ES-I3 (cell line): ENCODE measurements around the gene MTHFSD.
A peak's percentile ranks its signal among the peaks of the same experiment; 100 is the strongest.

Source experiments
- H3K36me3 ChIP-seq: 2 replicates; pipeline ENCODE4 v1.6.1; 2013; ENCODE audit warnings: mild to moderate bottlenecking, low read length, control low read depth, moderate library complexity; ENCODE audit not compliant: insufficient read depth
- H3K4me1 ChIP-seq: 2 replicates; pipeline ENCODE4 v1.6.1; 2013; ENCODE audit warnings: mild to moderate bottlenecking, control low read depth, low read length; ENCODE audit not compliant: insufficient read depth
- H3K9ac ChIP-seq: 2 replicates; pipeline ENCODE4 v1.6.1; 2013; ENCODE audit warnings: low read depth, mild to moderate bottlenecking, low read length, moderate library complexity
- H3K9me3 ChIP-seq: 2 replicates; pipeline ENCODE4 v1.6.1; 2013; ENCODE audit warnings: mild to moderate bottlenecking, low read length, moderate library complexity; ENCODE audit not compliant: control insufficient read depth, insufficient read depth

The MTHFSD gene

GRCh38 chr16:86514481-86515376 lies 40.3 kb downstream of the MTHFSD start:
- no peak overlapping the region; the same call in 1 of the 2 replicates for H3K9ac ChIP-seq

DNA sequence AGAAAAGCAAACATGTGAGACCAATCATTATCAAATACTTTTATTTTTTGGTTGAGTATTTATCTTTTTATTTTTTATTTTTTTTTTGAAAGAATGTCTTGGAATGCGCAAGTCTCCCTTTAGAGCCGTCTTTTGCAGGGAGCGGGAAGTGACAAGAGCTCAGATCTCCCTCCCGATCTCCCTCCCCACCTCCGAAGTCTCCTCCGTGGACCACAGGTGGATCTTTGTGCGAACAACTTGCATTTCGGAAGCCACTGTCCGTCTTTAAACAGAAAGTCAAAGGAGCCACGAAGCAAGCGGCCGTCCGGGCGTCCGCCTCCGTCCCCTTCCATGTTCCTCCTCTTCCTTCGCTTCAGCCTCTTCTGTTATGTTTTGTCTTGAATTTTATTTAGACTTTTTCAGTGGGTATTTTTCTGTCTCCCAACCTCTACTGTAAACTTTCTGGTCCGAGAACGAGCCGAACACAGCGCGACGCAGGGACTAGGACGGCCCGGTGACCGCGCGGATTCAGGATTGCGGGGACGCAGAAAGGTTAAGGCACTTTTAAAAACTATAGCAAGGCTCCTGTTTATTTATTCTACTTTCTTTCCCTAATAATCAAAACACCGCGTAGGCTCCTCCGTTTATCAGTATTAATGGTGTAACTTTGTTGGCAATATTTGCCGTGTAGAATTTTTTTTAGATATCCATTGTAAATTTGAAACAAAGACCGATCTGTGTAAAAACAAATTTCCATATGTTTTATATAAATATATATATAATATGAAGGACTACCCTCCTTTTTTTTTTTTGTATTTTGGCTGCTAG lies 41.4 kb downstream of the MTHFSD start:
- H3K4me1 ChIP-seq: no peaks in the 10 kb centered on the region; the same call in 1 of the 2 replicates
- no peaks in the 10 kb centered on the region for H3K9me3 ChIP-seq
- H3K9ac ChIP-seq: no peak overlapping the region
- no peaks in the 10 kb centered on the region for H3K36me3 ChIP-seq

More at GRCh38 chr16:86514481-86515376, 40.3 kb downstream of the MTHFSD start:
- Histone ChIP-seq H3K36me3 (no peaks in the 10 kb centered on the region), H3K9me3 (no peaks in the 10 kb centered on the region), H3K4me1 (no peaks in the 10 kb centered on the region)

DNA sequence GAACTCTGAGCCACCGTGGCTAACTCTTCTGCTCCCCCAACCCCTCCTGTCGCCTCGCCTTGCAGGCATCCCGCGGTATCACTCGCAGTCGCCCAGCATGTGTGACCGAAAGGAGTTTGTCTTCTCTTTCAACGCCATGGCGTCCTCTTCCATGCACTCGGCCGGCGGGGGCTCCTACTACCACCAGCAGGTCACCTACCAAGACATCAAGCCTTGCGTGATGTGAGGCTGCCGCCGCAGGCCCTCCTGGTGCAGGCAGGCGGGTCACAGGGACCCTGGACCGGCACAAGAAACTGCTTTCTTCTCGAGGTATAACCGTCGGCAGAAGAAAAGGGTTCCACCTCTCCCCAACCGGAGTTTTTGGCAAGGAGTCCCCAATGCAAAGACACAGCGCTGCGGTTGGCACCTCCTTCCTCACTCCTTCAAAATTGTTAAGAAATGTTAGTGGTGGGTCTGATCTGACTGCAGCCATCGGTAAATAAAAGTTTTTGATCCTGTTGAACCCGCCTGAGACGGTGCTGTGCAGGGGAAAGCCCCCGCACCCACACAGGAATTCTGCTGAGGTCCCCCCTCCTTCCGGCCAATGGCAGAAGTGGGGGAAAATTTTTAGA lies 42.1 kb downstream of the MTHFSD start:
- H3K9ac ChIP-seq: no peak overlapping the region
- H3K4me1 ChIP-seq: peaks cover under 1% of the 10 kb centered on the region; the same call in 1 of the 2 replicates
- no peaks in the 10 kb centered on the region for H3K36me3 ChIP-seq
- no peaks in the 10 kb centered on the region for H3K9me3 ChIP-seq

- no peaks in the 10 kb centered on the region for H3K36me3 ChIP-seq
Measured at GRCh38 chr16:86512301-86512859, 42.7 kb downstream of the MTHFSD start.

DNA sequence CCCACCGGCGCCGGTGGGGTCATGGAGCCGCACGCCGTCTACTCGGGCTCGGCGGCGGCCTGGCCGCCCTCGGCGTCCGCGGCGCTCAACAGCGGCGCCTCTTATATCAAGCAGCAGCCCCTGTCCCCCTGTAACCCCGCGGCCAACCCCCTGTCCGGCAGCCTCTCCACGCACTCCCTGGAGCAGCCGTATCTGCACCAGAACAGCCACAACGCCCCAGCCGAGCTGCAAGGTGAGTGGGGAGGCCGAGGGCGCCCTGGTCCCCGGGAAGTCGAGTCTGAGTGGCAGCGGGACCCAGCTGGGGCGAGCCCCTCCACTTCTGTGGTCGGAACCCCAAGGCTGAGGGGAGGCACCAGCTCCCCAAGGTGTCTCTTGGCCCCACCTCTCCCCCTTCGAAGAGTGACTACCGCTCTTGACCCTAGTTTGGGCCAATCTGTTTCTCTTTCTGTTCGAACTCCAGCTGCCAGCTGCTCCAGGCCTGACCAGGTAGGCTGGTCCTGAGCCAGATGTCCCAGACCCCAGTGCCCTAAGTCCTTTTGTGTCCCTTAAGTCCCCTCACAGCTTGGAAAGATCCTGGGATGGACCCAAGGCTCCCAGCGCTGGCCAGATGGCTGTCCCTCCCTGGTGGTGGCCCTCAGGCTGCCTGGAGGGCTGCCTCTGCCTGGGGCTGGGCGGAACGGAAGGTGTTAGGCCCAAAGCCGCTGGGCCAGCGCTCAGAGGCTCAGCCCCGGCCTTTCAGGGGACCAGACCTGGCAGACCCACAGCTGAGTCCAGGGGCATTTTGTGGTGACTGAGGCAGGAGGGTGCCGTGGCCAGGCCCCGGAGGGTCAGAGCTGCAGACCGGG lies 43.5 kb downstream of the MTHFSD start:
- Histone ChIP-seq H3K9me3 (no peaks in the 10 kb centered on the region), H3K36me3 (no peaks in the 10 kb centered on the region), H3K9ac (peak overlapping the region; percentile 4; the same call in 1 of the 2 replicates), H3K4me1 (peaks cover 8% of the 10 kb centered on the region; the same call in 1 of the 2 replicates)

More at GRCh38 chr16:86512301-86512859, 42.7 kb downstream of the MTHFSD start:
- H3K9ac ChIP-seq: no peak overlapping the region
- peaks cover 6% of the 10 kb centered on the region; the same call in 1 of the 2 replicates for H3K4me1 ChIP-seq
- H3K9me3 ChIP-seq: no peaks in the 10 kb centered on the region

- no peaks in the 10 kb centered on the region for H3K36me3 ChIP-seq
- peaks cover 8% of the 10 kb centered on the region; the same call in 1 of the 2 replicates for H3K4me1 ChIP-seq
- peak within 1 kb of the TSS; percentile 53 for H3K9ac ChIP-seq
- no peaks in the 10 kb centered on the region for H3K9me3 ChIP-seq
Measured at GRCh38 chr16:86510465-86511261, 44.4 kb downstream of the MTHFSD start, which contains the start of gene FOXF1. TSS of gene FOXF1 (plus strand) at chr16:86510527. CDS start at chr16:86510570, 43 bp downstream.

DNA sequence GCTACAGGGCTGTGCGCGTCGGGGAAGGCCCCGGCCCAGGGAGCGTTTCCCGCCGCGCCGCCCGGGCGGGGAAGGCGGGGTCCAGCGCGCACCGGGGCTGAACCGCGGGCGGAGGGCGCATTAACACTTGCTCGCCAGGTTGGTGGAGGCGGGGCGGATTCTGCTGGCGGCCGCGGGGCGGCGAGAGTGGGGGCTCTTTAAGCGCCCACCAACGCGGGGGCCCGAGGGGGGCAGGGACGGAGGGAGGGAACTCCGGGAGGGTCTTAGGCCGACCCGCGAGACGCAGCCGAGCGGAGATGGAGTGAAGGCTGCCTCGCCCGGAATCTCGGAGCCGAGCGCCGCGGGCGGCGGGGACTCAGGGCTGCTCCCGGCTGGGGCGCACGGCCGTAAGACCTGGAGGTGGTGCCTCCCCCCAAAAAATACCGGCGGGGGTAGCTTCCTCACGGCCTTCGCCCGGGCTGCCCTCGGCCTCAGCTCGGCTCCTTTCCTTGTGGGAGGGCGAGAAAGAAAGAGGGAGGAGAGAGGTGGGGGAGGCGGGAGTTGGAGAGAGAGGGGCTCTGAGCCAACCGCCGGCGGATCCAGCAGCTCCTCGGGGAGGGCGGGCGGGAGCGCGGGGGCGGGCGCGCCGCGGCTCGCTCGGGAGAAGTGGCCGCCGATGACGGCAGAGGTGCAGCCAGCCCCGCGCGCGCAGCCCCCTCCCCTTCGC lies 45.1 kb downstream of the MTHFSD start:
- peak overlapping the region; percentile 53; the same call in 1 of the 2 replicates for H3K9ac ChIP-seq
- H3K9me3 ChIP-seq: no peaks in the 10 kb centered on the region
- peaks cover 11% of the 10 kb centered on the region; the same call in 1 of the 2 replicates for H3K4me1 ChIP-seq
- H3K36me3 ChIP-seq: no peaks in the 10 kb centered on the region

- H3K36me3 ChIP-seq: no peaks in the 10 kb centered on the region
- H3K4me1 ChIP-seq: peaks cover 15% of the 10 kb centered on the region; the same call in 1 of the 2 replicates
- no peaks in the 10 kb centered on the region for H3K9me3 ChIP-seq
- peak overlapping the region; percentile 53; the same call in 1 of the 2 replicates for H3K9ac ChIP-seq
Measured at GRCh38 chr16:86508947-86509758, 45.9 kb downstream of the MTHFSD start.

DNA sequence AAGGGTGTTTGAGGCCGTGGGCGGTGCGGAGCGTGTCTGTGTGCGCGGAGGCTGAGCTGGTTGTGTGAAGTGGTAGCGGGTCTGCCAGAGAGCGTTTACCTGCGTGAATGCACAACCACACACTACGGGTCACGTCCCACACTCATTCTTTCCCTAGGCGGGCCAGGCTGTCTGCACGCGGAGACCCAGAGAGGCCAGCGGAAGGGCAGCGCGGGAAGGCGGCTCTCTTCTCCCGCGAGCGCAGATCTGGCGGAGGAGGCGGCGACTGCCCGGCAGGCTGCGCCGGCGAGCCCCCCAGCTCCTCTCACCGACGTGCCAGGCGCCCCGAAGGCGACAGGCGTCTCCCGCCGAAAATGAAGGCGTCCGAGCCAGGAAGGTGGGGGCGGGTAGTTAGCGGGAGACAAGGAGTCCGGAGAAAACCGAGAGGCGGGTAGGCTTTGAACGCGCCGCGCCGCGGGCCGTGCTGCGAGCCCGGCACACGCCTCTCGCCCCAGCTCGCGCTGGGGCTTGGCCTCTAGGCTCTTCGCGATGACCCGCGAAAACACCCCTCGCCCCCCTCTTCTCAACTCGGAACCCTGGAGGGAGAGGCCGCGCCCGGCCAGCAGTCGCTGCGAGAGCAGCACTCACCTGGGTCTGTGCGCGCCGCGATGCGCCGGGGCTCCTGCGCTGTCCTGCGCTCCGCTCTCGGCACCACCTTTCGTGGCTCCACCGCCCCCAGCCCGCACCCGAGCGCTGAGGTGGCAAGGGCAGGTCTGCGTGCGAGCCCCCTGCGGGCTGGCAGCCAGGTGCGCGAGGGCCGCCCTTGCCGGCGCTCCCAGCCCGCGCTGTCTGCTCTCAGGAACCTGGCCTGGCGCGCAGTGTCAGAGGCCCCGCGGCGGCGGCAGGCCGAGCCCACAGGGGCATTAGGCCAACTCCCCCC lies 46.7 kb downstream of the MTHFSD start:
- Histone ChIP-seq H3K4me1 (peaks cover 15% of the 10 kb centered on the region; the same call in 1 of the 2 replicates), H3K9me3 (no peaks in the 10 kb centered on the region), H3K36me3 (no peaks in the 10 kb centered on the region), H3K9ac (peak overlapping the region; percentile 53; the same call in 1 of the 2 replicates)

GRCh38 chr16:86507173-86508027 lies 47.6 kb downstream of the MTHFSD start:
- H3K4me1 ChIP-seq: peaks cover 15% of the 10 kb centered on the region; the same call in 1 of the 2 replicates
- no peaks in the 10 kb centered on the region for H3K36me3 ChIP-seq
- H3K9ac ChIP-seq: no peak overlapping the region
- no peaks in the 10 kb centered on the region for H3K9me3 ChIP-seq
